HEK293T (cell line): ENCODE data around the gene AEN.

Source experiments
- ELF4 ChIP-seq: fragments of 450-650 bp; IDR thresholded peaks from 2 replicates; pipeline ENCODE4 v1.6.1; 2017; ENCODE audit warnings: antibody characterized with exemption
- HDGF ChIP-seq: fragments of 450-650 bp; IDR thresholded peaks from 2 replicates; pipeline ENCODE4 v1.6.1; 2017; ENCODE audit warnings: antibody characterized with exemption, borderline replicate concordance
- PKNOX1 ChIP-seq: fragments of 450-650 bp; IDR thresholded peaks from 2 replicates; pipeline ENCODE4 v1.6.1; 2016

GRCh38 chr15:88634449-88634848 lies 13.3 kb downstream of the AEN start:
- TF ChIP-seq ELF4 (no peak), PKNOX1 (no peak), HDGF (no peak)
